ENCODE measurements around the gene RBM4.
"Not testable (repeated sequence)": the region's sequence is repeated elsewhere in the genome, so short reads cannot be mapped to it uniquely, and the experiment has no call there.

Gene RBM4

DNA sequence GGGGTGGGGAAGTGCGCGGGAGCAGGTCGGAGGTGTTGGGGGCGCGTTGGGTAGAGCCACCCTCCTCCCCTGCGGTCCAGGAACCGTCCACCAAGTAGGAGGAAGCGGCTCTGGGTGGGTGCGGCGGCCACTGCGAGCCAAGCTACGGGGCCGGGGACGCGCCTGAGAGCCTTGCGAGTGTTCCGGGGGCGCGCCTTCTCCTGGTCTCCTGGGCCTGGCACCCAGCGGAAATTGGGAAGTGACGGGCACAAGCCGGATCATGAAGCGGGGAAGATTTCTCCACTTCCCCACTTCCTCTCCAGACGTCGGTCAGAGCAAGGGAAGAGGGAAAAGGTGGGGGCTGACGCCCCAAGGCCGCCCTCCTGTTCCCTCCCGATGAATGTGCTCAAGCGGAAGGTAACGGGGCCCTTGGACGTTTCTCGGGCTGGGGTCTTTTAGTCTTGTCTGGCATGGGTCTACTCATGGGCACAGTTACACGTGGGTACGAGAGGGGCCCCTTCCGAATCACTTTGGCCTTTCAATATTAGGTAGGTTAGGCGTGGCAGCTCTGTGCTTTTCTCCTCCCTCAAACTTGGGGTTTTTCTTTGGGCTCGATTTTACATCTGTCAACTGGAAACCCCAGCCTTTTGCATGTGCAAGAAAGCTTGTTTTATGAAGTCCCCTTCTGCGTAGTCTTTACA, 21.2 kb upstream of the RBM4 start:
- DNase-seq = no peak

- DNase-seq = no peak
These were observed 19.4 kb upstream of the RBM4 start for GRCh38 chr11:66619080-66619554.

DNA sequence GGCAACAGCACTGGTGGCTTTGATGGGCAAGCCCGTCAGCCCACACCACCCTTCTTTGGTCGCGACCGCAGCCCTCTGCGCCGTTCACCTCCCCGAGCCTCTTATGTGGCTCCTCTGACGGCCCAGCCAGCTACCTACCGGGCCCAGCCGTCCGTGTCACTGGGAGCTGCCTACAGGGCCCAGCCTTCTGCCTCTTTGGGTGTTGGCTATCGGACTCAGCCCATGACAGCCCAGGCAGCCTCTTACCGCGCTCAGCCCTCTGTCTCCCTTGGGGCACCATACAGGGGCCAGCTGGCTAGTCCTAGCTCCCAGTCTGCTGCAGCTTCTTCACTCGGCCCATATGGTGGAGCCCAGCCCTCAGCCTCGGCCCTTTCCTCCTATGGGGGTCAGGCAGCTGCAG, 14.1 kb upstream of the RBM4 start:
- no peak for DNase-seq

GRCh38 chr11:66625041-66625751, 13.3 kb upstream of the RBM4 start:
- no peak for DNase-seq

- no peak for DNase-seq
These were observed 12.8 kb upstream of the RBM4 start for GRCh38 chr11:66625752-66626149.

DNA sequence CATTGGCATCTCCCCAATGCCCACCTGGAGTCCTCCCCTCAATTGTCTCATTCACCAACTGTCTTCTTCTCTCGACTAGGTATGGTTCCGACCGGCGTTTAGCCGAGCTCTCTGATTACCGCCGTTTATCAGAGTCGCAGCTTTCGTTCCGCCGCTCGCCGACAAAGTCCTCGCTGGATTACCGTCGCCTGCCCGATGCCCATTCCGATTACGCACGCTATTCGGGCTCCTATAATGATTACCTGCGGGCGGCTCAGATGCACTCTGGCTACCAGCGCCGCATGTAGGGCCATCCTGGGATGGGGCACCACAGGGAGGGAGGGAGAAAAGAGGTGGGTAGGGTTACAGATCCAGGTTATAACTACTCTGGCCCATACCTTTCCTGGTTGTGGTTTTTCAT, 12.1 kb upstream of the RBM4 start:
- no peak for DNase-seq

GRCh38 chr11:66626926-66627325, 11.6 kb upstream of the RBM4 start:
- DNase-seq = no peak

DNA sequence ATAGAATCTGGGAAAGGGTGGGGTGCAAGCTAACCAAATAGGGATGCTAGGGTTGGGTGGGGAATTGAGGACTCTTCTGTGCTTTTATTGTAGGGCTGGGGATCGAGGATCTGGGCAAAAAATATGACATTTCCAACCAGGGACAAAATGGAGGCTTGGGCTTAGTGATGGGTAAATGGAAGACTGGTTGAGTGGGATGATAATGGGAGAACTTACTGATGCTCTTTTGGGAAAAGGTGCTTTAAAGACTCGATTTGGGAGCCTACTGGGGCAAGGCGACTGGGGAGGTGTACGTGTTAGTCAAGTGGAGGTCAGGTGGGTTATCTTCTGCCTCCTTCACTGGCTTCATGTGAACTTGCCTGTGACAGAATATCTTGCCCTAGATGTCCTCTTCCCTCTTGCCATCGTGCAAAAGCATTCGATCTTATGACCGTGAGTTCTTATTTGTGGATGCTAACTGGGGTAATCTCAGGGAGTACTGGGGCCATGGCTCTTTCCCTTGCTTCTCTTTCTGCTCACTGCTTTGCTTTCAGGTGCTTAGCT, 10.4 kb upstream of the RBM4 start:
- DNase-seq = no peak

DNA sequence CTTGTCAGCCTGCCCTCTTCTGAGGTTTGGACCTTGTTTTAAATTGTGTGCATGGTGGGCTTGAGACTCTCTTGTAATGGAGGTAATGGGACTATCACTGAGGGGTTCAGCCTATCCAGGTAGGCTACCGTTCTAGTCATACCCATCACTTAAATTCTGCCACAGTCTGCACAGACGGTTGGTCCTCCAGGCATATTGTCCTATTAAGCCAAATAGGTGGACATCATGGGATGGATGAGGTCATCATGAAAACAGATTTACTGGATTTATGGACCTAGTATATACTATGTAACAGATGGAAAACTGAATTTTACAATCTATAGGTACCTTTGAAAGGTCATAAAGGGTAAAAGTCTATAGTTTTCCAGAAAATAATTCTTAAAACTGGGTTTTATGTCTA, 9.1 kb upstream of the RBM4 start:
- no peak for DNase-seq

DNA sequence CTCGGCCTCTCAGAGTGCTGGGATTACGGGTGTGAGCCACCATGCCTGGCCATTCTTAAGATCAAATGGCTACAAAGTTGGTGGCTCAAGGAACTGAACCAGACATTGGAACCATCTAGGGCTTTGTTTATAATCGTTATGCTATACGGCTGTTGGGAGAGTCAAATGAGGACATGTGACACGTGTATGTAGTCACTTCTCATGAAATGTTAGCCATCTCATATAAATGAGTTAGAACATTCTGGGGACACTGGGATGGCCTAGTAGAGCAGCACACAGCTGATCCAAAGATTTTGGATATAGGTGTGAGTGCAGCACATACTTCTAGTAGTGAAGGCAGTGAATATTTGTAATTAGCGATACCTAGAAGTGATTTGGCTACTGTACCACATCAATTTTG, 6.6 kb upstream of the RBM4 start:
- no peak for DNase-seq

- DNase-seq = no peak
These were observed 5.6 kb upstream of the RBM4 start for GRCh38 chr11:66632952-66633351.

DNA sequence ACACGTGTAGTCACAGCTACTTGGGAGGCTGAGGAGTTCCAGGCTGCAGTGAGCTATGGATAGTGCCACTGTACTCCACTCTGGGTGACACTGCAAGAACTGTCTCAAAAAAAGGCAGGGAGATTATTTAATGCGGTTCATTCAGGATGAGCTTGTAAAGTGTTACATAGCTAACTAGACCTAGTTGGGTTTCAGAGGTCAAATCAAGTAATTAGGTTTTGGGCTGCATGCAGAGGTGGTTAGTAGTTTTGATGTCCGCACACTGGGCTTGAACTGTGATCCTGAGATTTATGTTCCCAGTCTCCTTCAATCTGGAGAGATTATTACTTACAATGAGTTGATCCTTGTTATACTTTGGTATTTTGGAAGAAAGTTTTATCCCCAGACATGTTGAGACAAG, 2.1 kb upstream of the RBM4 start:
- no peak for DNase-seq

- DNase-seq = no peak
These were observed 836 bp upstream of the RBM4 start for GRCh38 chr11:66637557-66638176.

DNA sequence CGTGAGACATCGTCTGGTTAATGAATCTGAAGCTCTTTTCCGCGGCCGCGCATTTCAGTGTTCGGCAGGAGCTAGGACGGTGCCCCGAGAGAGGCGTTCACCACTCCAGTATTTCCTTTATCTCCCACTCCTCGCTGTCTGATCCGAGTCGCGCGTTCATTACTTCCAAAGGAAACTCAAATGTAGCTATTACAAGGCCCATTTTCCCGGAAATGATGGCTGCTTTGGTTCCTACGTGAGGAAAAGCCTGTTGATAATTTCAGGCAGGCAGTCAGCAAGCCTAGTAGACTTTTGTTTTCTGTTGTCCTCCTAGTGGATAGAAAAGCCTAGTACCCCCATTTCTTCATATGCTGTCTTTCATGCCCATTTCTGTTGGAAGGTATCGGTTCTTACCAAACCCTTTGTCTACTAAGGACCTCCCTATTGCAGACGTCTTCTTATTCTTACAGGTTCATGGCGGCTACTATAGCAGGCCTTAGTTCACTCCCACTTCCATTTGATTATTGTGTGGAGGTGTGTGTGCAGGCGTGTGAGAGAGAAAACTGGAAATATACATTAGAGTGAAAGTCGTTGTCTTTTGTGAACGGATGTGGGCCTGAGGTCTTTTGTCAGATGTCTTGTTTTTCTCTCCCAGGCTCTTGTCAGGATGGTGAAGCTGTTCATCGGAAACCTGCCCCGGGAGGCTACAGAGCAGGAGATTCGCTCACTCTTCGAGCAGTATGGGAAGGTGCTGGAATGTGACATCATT, 737 bp downstream of the RBM4 start:
- no peak for DNase-seq

- not testable (repeated sequence) for DNase-seq
These were observed 1.4 kb downstream of the RBM4 start for GRCh38 chr11:66639814-66640340.

GRCh38 chr11:66641834-66642233, 3.3 kb downstream of the RBM4 start:
- DNase-seq = no peak

GRCh38 chr11:66643745-66644437, 5.4 kb downstream of the RBM4 start:
- no peak for DNase-seq

DNA sequence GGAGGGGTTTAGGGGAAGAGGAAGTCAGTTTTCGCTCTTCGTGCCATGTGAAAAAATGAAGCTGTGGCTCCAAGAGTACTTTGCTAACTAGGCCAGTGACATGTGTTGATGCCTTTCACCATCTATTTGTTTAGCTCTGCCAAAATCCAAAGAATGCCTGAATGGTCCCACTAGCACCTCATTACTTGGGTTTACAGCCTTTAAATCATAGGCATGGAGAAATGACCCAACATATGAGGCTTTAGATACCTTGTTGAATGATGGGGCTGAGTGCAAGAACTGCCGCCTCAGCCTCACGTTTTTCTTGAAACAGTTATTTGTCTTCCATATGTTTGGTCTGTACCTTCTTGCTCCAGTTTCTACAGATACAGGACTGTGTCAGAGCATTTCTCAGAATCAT, 8.3 kb downstream of the RBM4 start:
- DNase-seq = no peak

DNA sequence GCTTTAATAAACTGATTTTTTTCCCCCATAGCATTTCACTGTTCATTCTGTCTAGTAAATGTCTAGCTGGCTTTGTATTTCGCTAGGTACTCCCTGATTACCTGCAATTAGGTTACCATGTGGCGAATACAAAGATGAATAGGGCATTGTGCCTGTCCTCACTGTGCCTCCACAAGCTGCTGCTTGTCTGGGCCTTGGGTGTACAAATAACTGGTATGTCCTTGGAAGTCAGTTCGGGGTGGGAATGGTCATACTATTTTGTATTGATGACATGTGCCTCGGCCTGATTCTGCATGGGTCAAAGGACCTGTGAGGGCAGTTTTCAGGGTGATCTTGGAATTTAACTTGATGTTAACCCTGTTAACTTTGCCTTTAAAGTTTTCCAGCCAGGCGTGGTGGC, 11.4 kb downstream of the RBM4 start:
- no peak for DNase-seq

- DNase-seq = no peak
These were observed 12.5 kb downstream of the RBM4 start for GRCh38 chr11:66651016-66651415.

- no peak for DNase-seq
These were observed 14.1 kb downstream of the RBM4 start for GRCh38 chr11:66652651-66653050.

DNA sequence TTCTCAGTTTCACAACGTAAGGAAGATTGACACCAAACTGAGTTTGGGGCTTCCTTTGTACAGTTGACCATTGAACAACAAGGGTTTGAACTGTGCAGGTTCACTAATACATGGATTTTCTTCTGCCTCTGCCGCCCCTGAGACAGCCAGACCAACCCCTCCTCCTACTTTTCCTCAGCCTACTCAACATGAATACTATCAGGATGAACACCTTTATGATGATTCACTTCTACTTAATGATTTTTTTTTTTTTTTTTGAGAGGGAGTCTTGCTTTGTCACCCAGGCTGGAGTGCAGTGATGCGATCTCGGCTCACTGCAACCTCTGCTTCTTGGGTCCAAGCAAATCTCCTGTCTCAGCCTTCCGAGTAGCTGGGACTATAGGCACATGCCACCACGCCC, 14.6 kb downstream of the RBM4 start:
- no peak for DNase-seq

All from cortex of kidney (tissue), 1 donor.